ENCODE results near the gene TNS1.

The TNS1 gene

GRCh38 chr2:217784996-217785543 is 217.7 kb downstream of the TNS1 start:
- no peaks in the 10 kb centered on the region for H3F3A ChIP-seq (ENCODE audit: low read depth)
- no peak for TF ChIP-seq EZH2phosphoT487 (IDR thresholded peaks at IDR 0.05; ENCODE audit: borderline replicate concordance)
- no peaks in the 10 kb centered on the region for H3K79me2 ChIP-seq (ENCODE audit: insufficient read depth, low read length)
- no peaks in the 10 kb centered on the region for H3K27me3 ChIP-seq (ENCODE audit: insufficient read depth, low read length, poor library complexity, severe bottlenecking)
- H3K9me3 ChIP-seq (ENCODE audit: insufficient read depth, low read depth, low read length), result no peaks in the 10 kb centered on the region; the same call in 1 of the 2 replicates
- H3K4me3 ChIP-seq (ENCODE audit: low read length, poor library complexity, severe bottlenecking), result no peak overlapping the region
- H3K36me3 ChIP-seq (ENCODE audit: insufficient read depth, low read length), result no peaks in the 10 kb centered on the region
- no peaks in the 10 kb centered on the region for H3K4me1 ChIP-seq (ENCODE audit: insufficient read depth, low read length, poor library complexity, severe bottlenecking)
- no peak overlapping the region for H3K9ac ChIP-seq (ENCODE audit: low read depth, low read length, poor library complexity, severe bottlenecking)
- H4K20me1 ChIP-seq (ENCODE audit: insufficient read depth, low read length, poor library complexity, severe bottlenecking), result no peaks in the 10 kb centered on the region
- H3K9me2 ChIP-seq (replicated peaks; ENCODE audit: low read depth, low read length), result no peaks in the 10 kb centered on the region
- H2AFZ ChIP-seq (ENCODE audit: low read length), result peak overlapping the region; percentile 93
- peak overlapping the region; percentile 18 for H3K4me2 ChIP-seq (ENCODE audit: low read depth, low read length, poor library complexity, severe bottlenecking)

- H4K20me1 ChIP-seq (ENCODE audit: insufficient read depth, low read length, poor library complexity, severe bottlenecking), result no peaks in the 10 kb centered on the region
- H3F3A ChIP-seq (ENCODE audit: low read depth), result no peaks in the 10 kb centered on the region
- no peaks in the 10 kb centered on the region; the same call in 1 of the 2 replicates for H3K9me3 ChIP-seq (ENCODE audit: insufficient read depth, low read depth, low read length)
- H3K4me2 ChIP-seq (ENCODE audit: low read depth, low read length, poor library complexity, severe bottlenecking), result no peak overlapping the region
- H2AFZ ChIP-seq (ENCODE audit: low read length), result no peak overlapping the region
- H3K9ac ChIP-seq (ENCODE audit: low read depth, low read length, poor library complexity, severe bottlenecking), result no peak overlapping the region
- TF ChIP-seq CTCF (conservative IDR thresholded peaks at IDR 0.05; ENCODE audit: low read length) (no peak), EZH2phosphoT487 (IDR thresholded peaks at IDR 0.05; ENCODE audit: borderline replicate concordance) (no peak)
- H3K27me3 ChIP-seq (ENCODE audit: insufficient read depth, low read length, poor library complexity, severe bottlenecking), result no peaks in the 10 kb centered on the region
- H3K79me2 ChIP-seq (ENCODE audit: insufficient read depth, low read length), result no peaks in the 10 kb centered on the region
- H3K9me2 ChIP-seq (replicated peaks; ENCODE audit: low read depth, low read length), result no peaks in the 10 kb centered on the region
- H3K36me3 ChIP-seq (ENCODE audit: insufficient read depth, low read length), result no peaks in the 10 kb centered on the region
- H3K4me3 ChIP-seq (ENCODE audit: low read length, poor library complexity, severe bottlenecking), result no peak overlapping the region
- H3K4me1 ChIP-seq (ENCODE audit: insufficient read depth, low read length, poor library complexity, severe bottlenecking), result no peaks in the 10 kb centered on the region
Observed at GRCh38 chr2:217783243-217783642, 219.6 kb downstream of the TNS1 start.

GRCh38 chr2:217777906-217778305 is 224.9 kb downstream of the TNS1 start:
- no peak overlapping the region for H3K4me3 ChIP-seq (ENCODE audit: low read length, poor library complexity, severe bottlenecking)
- no peak overlapping the region for H2AFZ ChIP-seq (ENCODE audit: low read length)
- H3K4me2 ChIP-seq (ENCODE audit: low read depth, low read length, poor library complexity, severe bottlenecking), result no peak overlapping the region
- no peaks in the 10 kb centered on the region for H3K4me1 ChIP-seq (ENCODE audit: insufficient read depth, low read length, poor library complexity, severe bottlenecking)
- no peaks in the 10 kb centered on the region for H3K9me2 ChIP-seq (replicated peaks; ENCODE audit: low read depth, low read length)
- H3K9me3 ChIP-seq (ENCODE audit: insufficient read depth, low read depth, low read length), result no peaks in the 10 kb centered on the region; the same call in 1 of the 2 replicates
- no peaks in the 10 kb centered on the region for H4K20me1 ChIP-seq (ENCODE audit: insufficient read depth, low read length, poor library complexity, severe bottlenecking)
- H3K79me2 ChIP-seq (ENCODE audit: insufficient read depth, low read length), result no peaks in the 10 kb centered on the region
- no peak overlapping the region for H3K9ac ChIP-seq (ENCODE audit: low read depth, low read length, poor library complexity, severe bottlenecking)
- TF ChIP-seq CTCF (conservative IDR thresholded peaks at IDR 0.05; ENCODE audit: low read length) (no peak), EZH2phosphoT487 (IDR thresholded peaks at IDR 0.05; ENCODE audit: borderline replicate concordance) (no peak)
- no peaks in the 10 kb centered on the region for H3F3A ChIP-seq (ENCODE audit: low read depth)
- H3K36me3 ChIP-seq (ENCODE audit: insufficient read depth, low read length), result no peaks in the 10 kb centered on the region
- no peaks in the 10 kb centered on the region for H3K27me3 ChIP-seq (ENCODE audit: insufficient read depth, low read length, poor library complexity, severe bottlenecking)

DNA sequence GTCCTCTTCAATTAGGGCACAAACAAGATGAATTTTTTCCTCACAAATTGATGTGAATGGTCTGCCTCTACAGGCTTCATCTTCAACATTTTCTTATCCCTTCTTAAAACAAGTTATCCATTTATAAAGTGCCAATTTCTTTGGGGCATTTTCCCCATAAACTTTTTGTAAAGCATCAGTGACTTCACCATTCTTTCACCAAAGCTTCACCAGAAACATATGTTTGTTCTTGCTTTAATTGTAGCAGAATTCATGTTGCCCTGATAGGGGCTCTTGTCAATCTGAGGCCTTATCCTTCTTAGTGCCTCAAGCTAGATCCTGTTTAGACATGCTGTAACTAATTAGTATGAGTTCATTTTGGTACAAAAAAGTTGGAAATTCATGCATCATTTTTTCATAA is 226.2 kb downstream of the TNS1 start:
- H3K36me3 ChIP-seq (ENCODE audit: insufficient read depth, low read length), result no peaks in the 10 kb centered on the region
- H3K27me3 ChIP-seq (ENCODE audit: insufficient read depth, low read length, poor library complexity, severe bottlenecking), result no peaks in the 10 kb centered on the region
- TF ChIP-seq CTCF (conservative IDR thresholded peaks at IDR 0.05; ENCODE audit: low read length), result no peak
- no peak for TF ChIP-seq EZH2phosphoT487 (IDR thresholded peaks at IDR 0.05; ENCODE audit: borderline replicate concordance)

More for the DNA sequence above, 226.2 kb downstream of the TNS1 start:
- Histone ChIP-seq H3K79me2 (ENCODE audit: insufficient read depth, low read length) (no peaks in the 10 kb centered on the region), H3K4me1 (ENCODE audit: insufficient read depth, low read length, poor library complexity, severe bottlenecking) (no peaks in the 10 kb centered on the region), H3K9me2 (replicated peaks; ENCODE audit: low read depth, low read length) (no peaks in the 10 kb centered on the region), H3K9me3 (ENCODE audit: insufficient read depth, low read depth, low read length) (no peaks in the 10 kb centered on the region), H3K9ac (ENCODE audit: low read depth, low read length, poor library complexity, severe bottlenecking) (no peak overlapping the region), H2AFZ (ENCODE audit: low read length) (no peak overlapping the region), H4K20me1 (ENCODE audit: insufficient read depth, low read length, poor library complexity, severe bottlenecking) (no peaks in the 10 kb centered on the region), H3F3A (ENCODE audit: low read depth) (no peaks in the 10 kb centered on the region), H3K4me3 (ENCODE audit: low read length, poor library complexity, severe bottlenecking) (no peak overlapping the region), H3K4me2 (ENCODE audit: low read depth, low read length, poor library complexity, severe bottlenecking) (no peak overlapping the region)

All from Loucy (cell line).